Mesenchymal stem cell (in vitro differentiated cells and primary cell): ENCODE results near the gene RPUSD2.
"Not testable (repeated sequence)": the region's sequence is repeated elsewhere in the genome, so short reads cannot be mapped to it uniquely, and the experiment has no call there.

Experiments used
- DNase-seq: peaks from one replicate; pipeline ENCODE4 v3.0.0-alpha.2; 2013
- H2AFZ ChIP-seq: one replicate; pipeline ENCODE4 v1.6.1; 2013; ENCODE audit warnings: low read depth, mild to moderate bottlenecking, control low read depth, inconsistent platforms, low read length, moderate library complexity
- H2AK5ac ChIP-seq: 2 replicates; pipeline ENCODE4 v1.6.1; 2013; ENCODE audit warnings: low read length, moderate library complexity, mild to moderate bottlenecking, inconsistent platforms; ENCODE audit not compliant: severe bottlenecking
- H2BK120ac ChIP-seq: one replicate; pipeline ENCODE4 v1.6.1; 2013; ENCODE audit warnings: low read depth, mild to moderate bottlenecking, inconsistent platforms, low read length, moderate library complexity
- H2BK12ac ChIP-seq, 2 experiments: one replicate each; pipeline ENCODE4 v1.6.1; 2013; ENCODE audit warnings: inconsistent platforms in 2 of 2, low read length in 2 of 2, mild to moderate bottlenecking in 2 of 2, moderate library complexity in 2 of 2, control low read depth in 1 of 2
- H2BK15ac ChIP-seq: one replicate; pipeline ENCODE4 v1.6.1; 2013; ENCODE audit warnings: mild to moderate bottlenecking, low read depth, inconsistent platforms; ENCODE audit not compliant: poor library complexity, severe bottlenecking
- H2BK5ac ChIP-seq: 2 replicates; pipeline ENCODE4 v1.6.1; 2013; ENCODE audit warnings: low read depth, mild to moderate bottlenecking, low read length, control low read depth, inconsistent platforms; ENCODE audit not compliant: poor library complexity, severe bottlenecking
- H3K14ac ChIP-seq, 2 experiments: one replicate each; pipeline ENCODE4 v1.6.1; 2013; ENCODE audit warnings: inconsistent platforms in 2 of 2, low read length in 2 of 2, control low read depth in 1 of 2, mild to moderate bottlenecking in 1 of 2, moderate library complexity in 1 of 2
- H3K18ac ChIP-seq, 2 experiments: one replicate each; pipeline ENCODE4 v1.6.1; 2013; ENCODE audit warnings: inconsistent platforms in 2 of 2, low read length in 2 of 2, control low read depth in 1 of 2, low read depth in 1 of 2, mild to moderate bottlenecking in 1 of 2
- H3K23ac ChIP-seq, 2 experiments: one replicate each; pipeline ENCODE4 v1.6.1; 2013; ENCODE audit warnings: inconsistent platforms in 2 of 2, low read length in 2 of 2, mild to moderate bottlenecking in 2 of 2, moderate library complexity in 2 of 2, control low read depth in 1 of 2
- H3K27ac ChIP-seq: 2 replicates; pipeline ENCODE4 v1.5.1; 2013; ENCODE audit warnings: mild to moderate bottlenecking, moderate library complexity, low read length, control low read depth, inconsistent platforms; ENCODE audit not compliant: poor library complexity, severe bottlenecking
- H3K27me3 ChIP-seq, 2 experiments: 2 replicates each; pipeline versions ENCODE4 v1.6.1 to v1.7.0; 2013; ENCODE audit warnings: low read length in 2 of 2, mild to moderate bottlenecking in 2 of 2, moderate library complexity in 2 of 2, control low read depth in 1 of 2, inconsistent platforms in 1 of 2; ENCODE audit not compliant: control insufficient read depth in 1 of 2, insufficient read depth in 1 of 2
- H3K36me3 ChIP-seq, 2 experiments: 2 replicates each; pipeline versions ENCODE4 v1.6.1 to v1.7.0; 2013; ENCODE audit warnings: low read length in 2 of 2, control low read depth in 1 of 2, inconsistent platforms in 1 of 2, low read depth in 1 of 2, mild to moderate bottlenecking in 1 of 2; ENCODE audit not compliant: insufficient read depth in 2 of 2, control insufficient read depth in 1 of 2
- H3K4ac ChIP-seq, 2 experiments: one replicate each; pipeline ENCODE4 v1.6.1; 2013; ENCODE audit warnings: inconsistent platforms in 2 of 2, low read length in 2 of 2, mild to moderate bottlenecking in 2 of 2, moderate library complexity in 2 of 2, control low read depth in 1 of 2, low read depth in 1 of 2
- H3K4me1 ChIP-seq: 2 replicates; pipeline ENCODE4 v1.6.1; 2013; ENCODE audit warnings: low read depth, low read length, control low read depth; ENCODE audit not compliant: control insufficient read depth, insufficient read depth
- H3K4me2 ChIP-seq: 2 replicates; pipeline ENCODE4 v1.6.1; 2013; ENCODE audit warnings: low read length, mild to moderate bottlenecking, inconsistent platforms; ENCODE audit not compliant: poor library complexity, severe bottlenecking
- H3K4me3 ChIP-seq, 2 experiments: 2 replicates each; pipeline versions ENCODE4 v1.5.1 to v1.7.0; 2013; ENCODE audit warnings: low read length in 2 of 2, mild to moderate bottlenecking in 2 of 2, control low read depth in 1 of 2, low read depth in 1 of 2; ENCODE audit not compliant: insufficient read depth in 1 of 2
- H3K79me1 ChIP-seq: replicated peaks from 2 replicates; pipeline ENCODE4 v1.6.1; 2013; ENCODE audit warnings: mild to moderate bottlenecking, control low read depth, low read length, inconsistent platforms; ENCODE audit not compliant: poor library complexity, severe bottlenecking
- H3K9ac ChIP-seq: 2 replicates; pipeline ENCODE4 v1.7.0; 2013; ENCODE audit warnings: mild to moderate bottlenecking, low read length, moderate library complexity
- H3K9me3 ChIP-seq: 2 replicates; pipeline ENCODE4 v1.7.0; 2013; ENCODE audit warnings: mild to moderate bottlenecking, low read length; ENCODE audit not compliant: control insufficient read depth
- H4K8ac ChIP-seq: one replicate; pipeline ENCODE4 v1.6.1; 2013; ENCODE audit warnings: inconsistent platforms, mild to moderate bottlenecking, low read length, moderate library complexity
- H4K91ac ChIP-seq: one replicate; pipeline ENCODE4 v1.6.1; 2013; ENCODE audit warnings: mild to moderate bottlenecking, low read length, inconsistent platforms
- WGBS: methylation state at CpG from one replicate; pipeline ENCODE4 v1.1.7; 2013; ENCODE audit warnings: mixed read lengths; 5-methylcytosine and 5-hydroxymethylcytosine counted together

RPUSD2 gene

DNA sequence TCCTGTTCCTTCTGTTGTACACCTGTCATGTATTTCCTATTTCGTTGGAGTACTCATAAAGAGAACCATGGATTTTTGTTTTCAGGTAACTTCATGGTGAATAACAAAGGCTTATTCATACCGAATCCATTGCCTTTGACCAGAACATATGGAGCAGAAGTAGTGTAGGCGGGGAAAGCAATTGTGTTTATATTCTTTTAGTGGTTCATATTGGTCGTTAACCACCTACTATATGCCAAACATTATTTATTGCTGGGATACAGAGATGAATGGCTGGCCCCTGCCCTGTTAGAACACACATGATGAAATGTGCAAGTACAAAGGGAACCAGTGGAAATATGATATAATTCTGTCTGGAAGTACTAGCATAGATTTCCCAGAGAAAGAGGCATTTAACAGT is 9.8 kb downstream of the RPUSD2 start:
- no peaks in the 10 kb centered on the region for H3K27me3 ChIP-seq
- 83% methylated on average over 2 of the region's 4 CpGs for WGBS
- H4K8ac ChIP-seq, result no peak overlapping the region
- H3K4me1 ChIP-seq, result no peaks in the 10 kb centered on the region
- H3K23ac ChIP-seq, result no peak overlapping the region
- H3K9ac ChIP-seq, result no peak overlapping the region
- no peak overlapping the region for H2AK5ac ChIP-seq
- H2AFZ ChIP-seq, result no peak overlapping the region
- no peak overlapping the region for H3K14ac ChIP-seq
- H2BK12ac ChIP-seq, result no peak overlapping the region
- no peak overlapping the region for H3K4me2 ChIP-seq
- no peaks in the 10 kb centered on the region for H3K9me3 ChIP-seq
- H3K18ac ChIP-seq, result no peak overlapping the region
- H2BK120ac ChIP-seq, result no peak overlapping the region
- no peak overlapping the region for H2BK5ac ChIP-seq
- no peak overlapping the region for H3K4me3 ChIP-seq
- peaks cover 3% of the 10 kb centered on the region for H3K79me1 ChIP-seq
- no peak overlapping the region for H3K27ac ChIP-seq
- no peak for DNase-seq
- H2BK15ac ChIP-seq, result no peak overlapping the region
- H3K4ac ChIP-seq, result no peak overlapping the region
- H4K91ac ChIP-seq, result no peak overlapping the region
- peaks cover 3 to 13% of the 10 kb centered on the region in 2 experiments for H3K36me3 ChIP-seq

GRCh38 chr15:40581796-40582195 is 12.7 kb downstream of the RPUSD2 start:
- H2BK5ac ChIP-seq, H2AFZ ChIP-seq, H2AK5ac ChIP-seq, H3K14ac ChIP-seq, H3K23ac ChIP-seq, H3K36me3 ChIP-seq, H3K79me1 ChIP-seq, H2BK12ac ChIP-seq, H3K9ac ChIP-seq, H2BK15ac ChIP-seq, DNase-seq, H2BK120ac ChIP-seq, H3K27ac ChIP-seq, H4K91ac ChIP-seq, H3K27me3 ChIP-seq, H3K18ac ChIP-seq, H3K9me3 ChIP-seq, H3K4me1 ChIP-seq, H3K4me3 ChIP-seq, H3K4ac ChIP-seq, H3K4me2 ChIP-seq, H4K8ac ChIP-seq: not testable (repeated sequence)
- 90% methylated on average over 2 of the region's 2 CpGs for WGBS

GRCh38 chr15:40582726-40583246 is 13.7 kb downstream of the RPUSD2 start:
- no peak overlapping the region for H3K23ac ChIP-seq

DNA sequence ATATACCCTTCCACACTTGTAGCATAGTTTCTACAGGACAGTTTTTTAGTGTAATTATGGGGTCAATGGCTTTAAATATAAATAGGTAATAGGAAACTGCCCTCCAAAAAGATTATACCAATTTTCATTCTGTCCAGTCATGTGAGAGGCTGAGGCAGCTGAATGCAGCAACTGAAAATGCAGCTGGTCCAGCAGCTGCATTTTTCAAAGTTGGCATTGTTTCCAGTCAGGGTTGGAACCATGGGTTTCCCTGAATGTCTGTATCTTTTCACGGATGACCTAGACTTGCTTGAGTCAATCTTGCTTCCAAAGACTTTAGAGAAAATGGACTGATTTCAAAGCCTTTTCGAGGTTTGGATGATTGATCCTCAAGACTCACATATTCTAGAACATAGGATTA is 15.1 kb downstream of the RPUSD2 start:
- no peak overlapping the region for H2BK5ac ChIP-seq
- H3K23ac ChIP-seq, result no peak overlapping the region
- no peak overlapping the region for H2BK15ac ChIP-seq
- H3K9ac ChIP-seq, result no peak overlapping the region
- H3K18ac ChIP-seq, result no peak overlapping the region
- H3K27ac ChIP-seq, result no peak overlapping the region
- no peak overlapping the region for H3K4me3 ChIP-seq
- no peaks in the 10 kb centered on the region for H3K36me3 ChIP-seq
- no peak overlapping the region for H2BK120ac ChIP-seq
- no peaks in the 10 kb centered on the region for H3K27me3 ChIP-seq
- no peaks in the 10 kb centered on the region for H3K9me3 ChIP-seq
- no peak overlapping the region for H3K4ac ChIP-seq
- no peaks in the 10 kb centered on the region for H3K79me1 ChIP-seq
- no peaks in the 10 kb centered on the region for H3K4me1 ChIP-seq
- H4K91ac ChIP-seq, result no peak overlapping the region
- no peak overlapping the region for H2BK12ac ChIP-seq
- no peak overlapping the region for H3K4me2 ChIP-seq
- no peak overlapping the region for H3K14ac ChIP-seq
- no peak overlapping the region for H2AK5ac ChIP-seq
- no peak overlapping the region for H2AFZ ChIP-seq
- H4K8ac ChIP-seq, result no peak overlapping the region
- WGBS, result 0% methylated on average over 1 of the region's 2 CpGs
- DNase-seq, result no peak

More at GRCh38 chr15:40582726-40583246, 13.7 kb downstream of the RPUSD2 start:
- H3K14ac ChIP-seq, result no peak overlapping the region
- H2BK12ac ChIP-seq, result no peak overlapping the region
- no peak overlapping the region for H3K4ac ChIP-seq
- H2BK120ac ChIP-seq, result no peak overlapping the region
- no peak overlapping the region for H2BK15ac ChIP-seq
- no peak overlapping the region for H2AK5ac ChIP-seq
- no peak overlapping the region for H3K27ac ChIP-seq
- no peaks in the 10 kb centered on the region for H3K4me1 ChIP-seq
- no peaks in the 10 kb centered on the region for H3K27me3 ChIP-seq
- H3K4me3 ChIP-seq, result peak overlapping the region in 1 of 2 experiments; percentile 76
- no peaks in the 10 kb centered on the region for H3K79me1 ChIP-seq
- H3K18ac ChIP-seq, result no peak overlapping the region
- no peak overlapping the region for H2BK5ac ChIP-seq
- H3K9me3 ChIP-seq, result no peaks in the 10 kb centered on the region
- no peak for DNase-seq
- peak overlapping the region; percentile 79 for H3K9ac ChIP-seq
- no peak overlapping the region for H2AFZ ChIP-seq
- H3K4me2 ChIP-seq, result no peak overlapping the region
- H4K91ac ChIP-seq, result no peak overlapping the region
- H3K36me3 ChIP-seq, result no peaks in the 10 kb centered on the region
- no peak overlapping the region for H4K8ac ChIP-seq
- WGBS, result 87% methylated on average over 8 of the region's 8 CpGs
